SK-N-SH (cell line): ENCODE measurements around the gene ENTPD6.

ENCODE experiments used
- CTCF ChIP-seq: fragments of 200-600 bp; sonication (generic); IDR thresholded peaks from 2 replicates; pipeline ENCODE4 v1.6.1; 2017; ENCODE audit warnings: antibody characterized with exemption, mild to moderate bottlenecking, moderate library complexity
- FOSL2 ChIP-seq: IDR thresholded peaks from 2 replicates; pipeline ENCODE4 v1.4.0; 2012; ENCODE audit warnings: low read depth, mild to moderate bottlenecking, moderate library complexity, borderline replicate concordance

GRCh38 chr20:25274891-25275812, 79.6 kb downstream of the ENTPD6 start:
- TF ChIP-seq CTCF (no peak), FOSL2 (no peak)
